ENCODE measurements around the gene FMN2.

DNA sequence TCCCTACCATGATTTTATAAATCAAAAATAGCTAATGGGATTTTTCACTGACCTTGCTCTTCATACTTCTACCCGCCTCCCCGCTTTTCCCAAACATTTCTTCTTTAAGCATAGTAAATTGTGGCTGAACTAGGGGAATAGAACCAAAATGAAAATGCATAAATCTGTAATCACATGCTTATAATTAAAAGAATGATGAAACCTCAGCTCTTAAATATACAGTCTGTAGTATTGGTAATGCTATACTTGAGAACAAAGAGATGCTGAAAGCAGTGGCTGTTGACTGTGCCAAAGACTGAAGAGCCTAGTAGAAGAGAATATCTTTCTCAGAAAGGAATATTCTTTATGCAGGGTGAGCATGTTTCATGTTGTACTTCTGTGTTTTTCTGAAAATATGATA lies 271.1 kb downstream of the FMN2 start:
- TF ChIP-seq CTCF (conservative IDR thresholded peaks at IDR 0.05 in 1 of 2, IDR thresholded peaks at IDR 0.05 in 1 of 2; ENCODE audit: low read depth in 1 of 2, low read length in 2 of 2) = no peak
- TF ChIP-seq EZH2 (IDR thresholded peaks at IDR 0.05; ENCODE audit: low read length, missing control alignments) = no peak
